Memory B cell (primary cell): ENCODE data around the gene CHST15.

Experiments used
- ATAC-seq: fragments of 150-1000 bp; cut with Tn5 transposase; 2 replicates; pipeline ENCODE4 v1.10.0; 2021; ENCODE audit warnings: low read depth, mild to moderate bottlenecking, moderate library complexity
- DNase-seq, 2 donors: peaks; one replicate each; pipeline ENCODE4 v3.0.0; 2022; ENCODE audit warnings: low spot score in 2 of 2
- H3K27ac Mint-ChIP-seq: one replicate; pipeline ENCODE4 v1.8.0; 2022; ENCODE audit warnings: mild to moderate bottlenecking, moderate library complexity, mixed read lengths
- H3K27me3 Mint-ChIP-seq: one replicate; pipeline ENCODE4 v1.8.0; 2022; ENCODE audit warnings: mixed read lengths
- H3K36me3 Mint-ChIP-seq: one replicate; pipeline ENCODE4 v1.8.0; 2022; ENCODE audit warnings: mild to moderate bottlenecking, mixed read lengths
- H3K4me1 Mint-ChIP-seq: one replicate; pipeline ENCODE4 v1.8.0; 2022; ENCODE audit warnings: mixed read lengths
- H3K4me3 Mint-ChIP-seq: one replicate; pipeline ENCODE4 v1.8.0; 2022; ENCODE audit warnings: mild to moderate bottlenecking, moderate library complexity, mixed read lengths
- H3K9me3 Mint-ChIP-seq: one replicate; pipeline ENCODE4 v1.8.0; 2022; ENCODE audit warnings: mixed read lengths

CHST15 gene

GRCh38 chr10:124053971-124054370 lies 39.4 kb downstream of the CHST15 start:
- no peaks in the 10 kb centered on the region for H3K9me3 Mint-ChIP-seq
- H3K36me3 Mint-ChIP-seq: peaks cover 7% of the 10 kb centered on the region
- H3K27me3 Mint-ChIP-seq: no peaks in the 10 kb centered on the region
- H3K27ac Mint-ChIP-seq: peak overlapping the region; percentile 55
- ATAC-seq (no peak), DNase-seq (no peak)
- H3K4me1 Mint-ChIP-seq: peaks cover 19% of the 10 kb centered on the region
- no peak overlapping the region for H3K4me3 Mint-ChIP-seq

- peaks cover 13% of the 10 kb centered on the region for H3K36me3 Mint-ChIP-seq
These were observed 40.8 kb downstream of the CHST15 start for GRCh38 chr10:124052561-124052960.

GRCh38 chr10:124050021-124051015 lies 43.1 kb downstream of the CHST15 start:
- Mint-ChIP-seq H3K4me3 (no peak overlapping the region), H3K27me3 (no peaks in the 10 kb centered on the region), H3K27ac (peak overlapping the region; percentile 12), H3K36me3 (peaks cover 18% of the 10 kb centered on the region), H3K4me1 (peaks cover 27% of the 10 kb centered on the region), H3K9me3 (no peaks in the 10 kb centered on the region)
- no peak for DNase-seq
- no peak for ATAC-seq

More at GRCh38 chr10:124052561-124052960, 40.8 kb downstream of the CHST15 start:
- no peak for DNase-seq
- Mint-ChIP-seq H3K9me3 (no peaks in the 10 kb centered on the region), H3K4me1 (peaks cover 21% of the 10 kb centered on the region), H3K27ac (no peak overlapping the region), H3K27me3 (no peaks in the 10 kb centered on the region), H3K4me3 (no peak overlapping the region)
- ATAC-seq: no peak

DNA sequence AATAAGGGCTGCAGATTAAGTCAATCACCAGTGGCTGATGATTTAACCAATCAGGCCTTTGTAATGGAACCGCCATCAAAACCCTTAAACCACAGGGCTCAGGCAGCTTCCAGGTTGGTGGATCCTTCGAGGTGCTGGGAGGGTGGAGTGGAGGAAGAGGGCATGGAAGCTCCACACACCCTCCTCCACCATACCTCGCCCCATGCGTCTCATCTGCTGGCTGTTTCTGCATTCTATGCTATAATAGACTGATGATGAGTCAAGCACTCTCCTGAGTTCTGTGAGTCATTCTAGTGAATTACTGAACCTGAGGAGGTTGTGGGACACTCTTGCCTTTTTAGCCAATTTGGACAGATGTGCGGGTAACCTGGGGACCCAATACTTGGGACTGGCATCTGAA lies 43.9 kb downstream of the CHST15 start:
- Mint-ChIP-seq H3K4me3 (no peak overlapping the region), H3K4me1 (peaks cover 25% of the 10 kb centered on the region), H3K27ac (peak overlapping the region; percentile 12), H3K36me3 (peaks cover 21% of the 10 kb centered on the region), H3K9me3 (no peaks in the 10 kb centered on the region), H3K27me3 (no peaks in the 10 kb centered on the region)
- no peak for ATAC-seq
- no peak for DNase-seq

DNA sequence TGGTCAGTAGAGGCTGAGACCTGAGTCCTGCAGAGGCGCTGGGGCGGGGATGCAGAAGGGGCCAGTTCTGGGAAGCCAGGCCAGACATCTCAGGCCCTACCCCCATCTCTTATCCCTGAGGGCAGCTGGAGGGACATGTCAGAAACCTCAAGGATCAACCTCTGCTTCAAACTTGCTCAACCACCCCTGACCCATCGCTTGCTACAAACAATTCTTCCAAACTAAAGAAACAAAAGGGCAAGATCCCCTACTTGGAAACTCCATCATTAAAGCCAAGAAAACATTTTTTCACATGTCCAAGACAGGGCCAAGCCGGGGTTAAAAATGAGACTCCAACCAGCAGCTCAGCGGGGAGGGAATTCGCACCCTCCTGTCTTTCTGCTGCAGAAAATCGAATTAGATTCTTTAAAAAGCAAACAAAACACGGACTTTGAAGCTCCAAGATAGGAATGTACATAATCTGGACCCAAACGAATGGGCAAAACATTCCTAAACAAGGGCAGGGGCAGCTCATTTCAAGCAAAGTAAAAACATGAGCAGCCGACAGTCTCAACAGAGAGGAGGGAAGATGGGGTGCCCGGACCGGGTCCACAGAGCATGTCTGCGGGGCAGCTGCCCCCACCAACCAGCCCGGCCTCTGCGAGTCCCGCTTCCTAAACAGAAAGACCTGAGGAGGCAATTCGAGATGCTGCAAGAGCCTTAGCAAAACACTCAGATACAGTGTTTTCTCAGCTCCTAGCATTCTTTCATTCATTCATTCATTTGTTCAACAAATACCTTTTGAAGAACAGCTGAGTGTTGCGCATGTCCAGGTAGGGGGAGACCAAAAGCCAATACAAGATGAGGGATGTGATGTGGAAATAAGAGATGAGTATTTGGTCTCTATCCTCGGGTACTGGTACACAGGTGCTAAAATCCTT lies 44.8 kb downstream of the CHST15 start:
- ATAC-seq (no peak), DNase-seq (no peak)
- Mint-ChIP-seq H3K27me3 (no peaks in the 10 kb centered on the region), H3K27ac (no peak overlapping the region), H3K9me3 (no peaks in the 10 kb centered on the region), H3K36me3 (peaks cover 23% of the 10 kb centered on the region), H3K4me3 (no peak overlapping the region), H3K4me1 (peaks cover 23% of the 10 kb centered on the region)

DNA sequence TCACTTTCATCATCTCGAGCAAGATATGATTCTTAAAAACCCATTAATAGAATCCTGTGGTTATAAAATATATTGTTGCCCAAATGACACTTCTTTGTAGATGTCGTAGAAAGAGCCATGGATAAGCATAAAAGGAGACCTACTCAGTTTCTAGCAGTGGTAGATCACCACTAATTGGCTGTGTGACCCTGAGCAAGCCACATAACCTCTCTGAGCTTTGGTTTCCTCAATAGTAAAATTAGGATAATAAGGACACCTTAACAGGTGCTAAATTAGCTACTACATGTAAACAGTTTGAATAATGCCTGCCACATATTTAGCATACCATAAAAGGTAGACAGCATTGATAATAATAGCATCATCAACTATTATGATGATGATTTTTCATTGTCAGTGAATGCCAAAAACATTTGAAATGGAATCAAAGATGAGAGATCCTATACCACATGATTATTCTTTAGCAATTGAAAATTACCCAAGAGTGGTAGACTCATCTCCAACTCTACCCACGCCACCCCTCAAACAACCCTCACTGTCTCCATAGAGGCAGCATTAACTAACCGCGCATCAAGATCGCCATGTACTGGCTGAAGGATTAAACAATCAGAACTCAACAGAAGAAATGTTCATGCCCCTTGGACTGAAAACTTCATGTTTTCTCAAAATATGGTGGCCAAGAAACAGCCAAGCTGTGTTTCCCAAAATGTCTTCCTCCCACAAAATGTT lies 45.8 kb downstream of the CHST15 start:
- peaks cover 25% of the 10 kb centered on the region for H3K36me3 Mint-ChIP-seq

GRCh38 chr10:124045801-124046355 lies 47.5 kb downstream of the CHST15 start:
- DNase-seq (no peak), ATAC-seq (peak; percentile 44)
- Mint-ChIP-seq H3K4me1 (peaks cover 39% of the 10 kb centered on the region), H3K27me3 (no peaks in the 10 kb centered on the region), H3K4me3 (no peak overlapping the region), H3K36me3 (peaks cover 25% of the 10 kb centered on the region), H3K27ac (peak overlapping the region; percentile 70), H3K9me3 (no peaks in the 10 kb centered on the region)

More for the DNA sequence above, 45.8 kb downstream of the CHST15 start:
- Mint-ChIP-seq H3K9me3 (no peaks in the 10 kb centered on the region), H3K4me1 (peaks cover 34% of the 10 kb centered on the region), H3K4me3 (no peak overlapping the region), H3K27me3 (no peaks in the 10 kb centered on the region), H3K27ac (peak overlapping the region; percentile 36)
- DNase-seq: no peak
- ATAC-seq: no peak

GRCh38 chr10:124045276-124045675 lies 48.1 kb downstream of the CHST15 start:
- Mint-ChIP-seq H3K9me3 (no peaks in the 10 kb centered on the region), H3K36me3 (peaks cover 25% of the 10 kb centered on the region), H3K27me3 (no peaks in the 10 kb centered on the region), H3K4me3 (no peak overlapping the region), H3K27ac (peak overlapping the region; percentile 70), H3K4me1 (peaks cover 35% of the 10 kb centered on the region)
- ATAC-seq (no peak), DNase-seq (no peak)

DNA sequence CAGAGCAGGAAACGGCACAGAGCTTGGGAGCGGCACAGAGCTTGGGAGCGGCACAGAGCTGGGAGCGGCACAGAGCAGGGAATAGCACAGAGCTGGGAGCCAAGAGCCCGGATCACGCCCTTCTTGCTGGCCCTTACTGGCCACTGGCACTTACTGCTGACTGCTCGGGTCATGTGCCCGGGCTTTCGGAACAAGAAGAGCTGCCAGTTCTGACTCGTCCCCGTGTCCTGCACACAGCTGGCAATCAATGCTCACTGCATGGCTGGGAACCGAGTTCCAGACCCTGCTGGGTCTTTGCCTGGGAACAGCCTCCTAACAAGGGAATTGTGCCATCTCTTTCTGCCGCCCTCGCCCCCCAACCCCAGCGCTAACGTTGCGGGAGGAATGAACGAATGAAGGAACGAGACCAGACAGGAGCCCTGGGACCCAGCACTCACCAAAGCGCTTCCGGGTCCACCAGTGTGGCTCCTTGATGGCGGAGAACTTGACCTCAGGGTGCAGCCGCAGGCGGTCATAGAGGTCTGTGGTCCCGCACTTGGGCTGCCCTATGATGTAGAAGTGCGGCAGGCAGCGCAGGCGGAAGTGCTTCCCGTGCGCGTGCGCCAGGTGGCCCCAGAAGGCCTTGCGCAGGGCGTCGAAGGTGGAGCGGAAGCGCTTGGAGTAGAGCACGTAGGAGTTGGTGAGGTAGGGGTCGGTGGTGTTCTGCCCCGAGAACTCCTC lies 49.1 kb downstream of the CHST15 start:
- ATAC-seq (no peak), DNase-seq (no peak)
- Mint-ChIP-seq H3K27me3 (no peaks in the 10 kb centered on the region), H3K9me3 (no peaks in the 10 kb centered on the region), H3K4me3 (no peak overlapping the region), H3K27ac (no peak overlapping the region), H3K36me3 (peaks cover 27% of the 10 kb centered on the region), H3K4me1 (peaks cover 35% of the 10 kb centered on the region)

DNA sequence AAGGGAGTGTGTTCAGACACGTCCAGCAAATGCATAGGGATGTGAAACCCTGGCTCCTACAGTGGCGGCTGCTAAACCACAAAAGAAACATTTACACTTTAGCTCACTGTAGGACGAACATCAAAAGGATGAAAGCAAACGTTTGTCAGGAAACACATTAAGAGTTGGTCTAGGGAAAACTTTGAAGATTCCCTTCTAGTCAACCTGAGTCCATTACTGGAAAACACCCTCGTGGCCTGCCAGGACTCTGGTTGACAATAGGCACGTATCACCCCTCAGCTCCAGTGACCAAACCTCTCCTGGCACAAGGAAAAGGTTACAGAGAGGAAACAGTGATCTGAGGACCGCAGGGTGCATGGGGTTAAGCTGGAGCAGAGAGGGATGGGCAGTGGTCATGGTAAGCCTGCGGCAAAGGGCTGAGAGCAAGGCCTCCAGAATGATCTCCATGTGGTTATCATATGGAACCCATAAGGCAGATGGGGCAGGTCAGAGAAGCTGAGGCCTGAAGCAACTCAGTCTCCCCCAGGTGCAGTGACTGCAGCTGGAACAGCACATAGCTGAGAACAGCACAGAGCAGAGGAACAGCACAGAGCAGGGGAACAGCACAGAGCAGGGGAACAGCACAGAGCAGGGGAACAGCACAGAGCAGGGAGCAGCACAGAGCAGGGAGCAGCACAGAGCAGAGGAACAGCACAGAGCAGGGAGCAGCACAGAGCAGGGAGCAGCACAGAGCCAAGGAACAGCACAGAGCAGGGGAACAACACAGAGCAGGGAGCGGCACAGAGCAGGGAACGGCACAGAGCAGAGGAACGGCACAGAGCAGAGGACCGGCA lies 49.9 kb downstream of the CHST15 start:
- Mint-ChIP-seq H3K36me3 (peaks cover 26% of the 10 kb centered on the region), H3K27ac (peak overlapping the region; percentile 79), H3K9me3 (no peaks in the 10 kb centered on the region), H3K27me3 (no peaks in the 10 kb centered on the region), H3K4me1 (peaks cover 35% of the 10 kb centered on the region), H3K4me3 (peak overlapping the region; percentile 49)
- DNase-seq (peak in 1 of 2 donors; percentile 42), ATAC-seq (peak; percentile 96)

- H3K4me1 Mint-ChIP-seq: peaks cover 34% of the 10 kb centered on the region
- no peaks in the 10 kb centered on the region for H3K27me3 Mint-ChIP-seq
- peak overlapping the region; percentile 79 for H3K27ac Mint-ChIP-seq
- no peaks in the 10 kb centered on the region for H3K9me3 Mint-ChIP-seq
- H3K36me3 Mint-ChIP-seq: peaks cover 23% of the 10 kb centered on the region
- DNase-seq (no peak), ATAC-seq (peak; percentile 7)
- peak overlapping the region; percentile 49 for H3K4me3 Mint-ChIP-seq
These were observed 50.6 kb downstream of the CHST15 start for GRCh38 chr10:124042656-124043309.
